Measurements from ENCODE around the gene SETBP1.

DNA sequence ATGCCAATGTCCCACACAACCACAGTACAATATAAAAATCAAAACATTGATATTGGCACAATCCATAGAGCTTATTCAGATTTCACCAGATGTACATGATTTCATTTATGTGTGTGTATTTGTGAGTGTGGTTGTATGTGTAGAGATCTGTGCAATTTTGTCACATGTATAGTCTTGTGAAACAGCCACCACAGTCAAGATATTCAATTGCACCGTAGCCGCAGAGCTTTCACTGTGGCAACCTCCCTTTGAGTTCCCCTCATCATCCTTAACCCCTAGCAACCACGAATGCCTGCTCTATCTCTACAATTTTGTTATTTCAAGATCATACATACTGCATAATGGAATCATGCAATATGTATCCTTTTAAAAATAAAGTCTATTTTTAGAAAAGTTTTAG, 391.3 kb downstream of the SETBP1 start:
- TF ChIP-seq, protein P1, sequence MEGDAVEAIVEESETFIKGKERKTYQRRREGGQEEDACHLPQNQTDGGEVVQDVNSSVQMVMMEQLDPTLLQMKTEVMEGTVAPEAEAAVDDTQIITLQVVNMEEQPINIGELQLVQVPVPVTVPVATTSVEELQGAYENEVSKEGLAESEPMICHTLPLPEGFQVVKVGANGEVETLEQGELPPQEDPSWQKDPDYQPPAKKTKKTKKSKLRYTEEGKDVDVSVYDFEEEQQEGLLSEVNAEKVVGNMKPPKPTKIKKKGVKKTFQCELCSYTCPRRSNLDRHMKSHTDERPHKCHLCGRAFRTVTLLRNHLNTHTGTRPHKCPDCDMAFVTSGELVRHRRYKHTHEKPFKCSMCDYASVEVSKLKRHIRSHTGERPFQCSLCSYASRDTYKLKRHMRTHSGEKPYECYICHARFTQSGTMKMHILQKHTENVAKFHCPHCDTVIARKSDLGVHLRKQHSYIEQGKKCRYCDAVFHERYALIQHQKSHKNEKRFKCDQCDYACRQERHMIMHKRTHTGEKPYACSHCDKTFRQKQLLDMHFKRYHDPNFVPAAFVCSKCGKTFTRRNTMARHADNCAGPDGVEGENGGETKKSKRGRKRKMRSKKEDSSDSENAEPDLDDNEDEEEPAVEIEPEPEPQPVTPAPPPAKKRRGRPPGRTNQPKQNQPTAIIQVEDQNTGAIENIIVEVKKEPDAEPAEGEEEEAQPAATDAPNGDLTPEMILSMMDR (IDR thresholded peaks at IDR 0.05) = no peak
- no peak for TF ChIP-seq POLR2A (IDR thresholded peaks at IDR 0.05)
